ENCODE results near the gene SLC19A1.

Gene SLC19A1

GRCh38 chr21:45579383-45580180 is 37.3 kb upstream of the SLC19A1 start:
- TF ChIP-seq TAF1 (IDR thresholded peaks at IDR 0.05; ENCODE audit: low read depth) (no peak), RAD21 (IDR thresholded peaks at IDR 0.05; ENCODE audit: low read depth) (no peak), NFIC (IDR thresholded peaks at IDR 0.05) (no peak)

- TF ChIP-seq EP300 (IDR thresholded peaks at IDR 0.05; ENCODE audit: borderline replicate concordance): no peak
- no peak for TF ChIP-seq YY1 (IDR thresholded peaks at IDR 0.05; ENCODE audit: low read depth)
- TF ChIP-seq EGR1 (IDR thresholded peaks at IDR 0.05): no peak
- no peak for TF ChIP-seq TCF12 (IDR thresholded peaks at IDR 0.05; ENCODE audit: low read depth)
- no peak for TF ChIP-seq USF1 (IDR thresholded peaks at IDR 0.05)
- no peak for TF ChIP-seq REST (IDR thresholded peaks at IDR 0.05; ENCODE audit: low read depth)
- no peak for TF ChIP-seq CREB1 (IDR thresholded peaks at IDR 0.05; ENCODE audit: low read depth)
- no peak for TF ChIP-seq MAX (IDR thresholded peaks at IDR 0.05)
- TF ChIP-seq FOXM1 (IDR thresholded peaks at IDR 0.05; ENCODE audit: borderline replicate concordance, low read depth): no peak
- TF ChIP-seq TAF1 (IDR thresholded peaks at IDR 0.05; ENCODE audit: low read depth): no peak
- TF ChIP-seq RAD21 (IDR thresholded peaks at IDR 0.05; ENCODE audit: low read depth): no peak
- no peak for TF ChIP-seq TEAD4 (IDR thresholded peaks at IDR 0.05)
- no peak for TF ChIP-seq ZBTB7A (IDR thresholded peaks at IDR 0.05; ENCODE audit: low read depth)
These were observed 36.7 kb upstream of the SLC19A1 start for GRCh38 chr21:45578811-45579381.

- TF ChIP-seq TCF12 (IDR thresholded peaks at IDR 0.05; ENCODE audit: low read depth) (no peak), TEAD4 (IDR thresholded peaks at IDR 0.05) (no peak), YY1 (IDR thresholded peaks at IDR 0.05; ENCODE audit: low read depth) (no peak), EP300 (IDR thresholded peaks at IDR 0.05; ENCODE audit: borderline replicate concordance) (no peak), NFIC (IDR thresholded peaks at IDR 0.05) (peak; percentile 65), EGR1 (IDR thresholded peaks at IDR 0.05) (no peak)
These were observed 36.0 kb upstream of the SLC19A1 start for GRCh38 chr21:45578176-45578801.

- no peak for TF ChIP-seq MAX (IDR thresholded peaks at IDR 0.05)
- no peak for TF ChIP-seq TEAD4 (IDR thresholded peaks at IDR 0.05)
- TF ChIP-seq REST (IDR thresholded peaks at IDR 0.05; ENCODE audit: low read depth): no peak
- TF ChIP-seq EP300 (IDR thresholded peaks at IDR 0.05; ENCODE audit: borderline replicate concordance): no peak
- TF ChIP-seq ZBTB7A (IDR thresholded peaks at IDR 0.05; ENCODE audit: low read depth): no peak
- no peak for TF ChIP-seq TAF1 (IDR thresholded peaks at IDR 0.05; ENCODE audit: low read depth)
- no peak for TF ChIP-seq CEBPB (IDR thresholded peaks at IDR 0.05)
- TF ChIP-seq EGR1 (IDR thresholded peaks at IDR 0.05): no peak
These were observed 35.5 kb upstream of the SLC19A1 start for GRCh38 chr21:45577801-45578175.

- TF ChIP-seq NFIC (IDR thresholded peaks at IDR 0.05) (no peak), RAD21 (IDR thresholded peaks at IDR 0.05; ENCODE audit: low read depth) (no peak), EGR1 (IDR thresholded peaks at IDR 0.05) (no peak), YY1 (IDR thresholded peaks at IDR 0.05; ENCODE audit: low read depth) (no peak), TEAD4 (IDR thresholded peaks at IDR 0.05) (no peak), CREB1 (IDR thresholded peaks at IDR 0.05; ENCODE audit: low read depth) (no peak), REST (IDR thresholded peaks at IDR 0.05; ENCODE audit: low read depth) (no peak), FOXM1 (IDR thresholded peaks at IDR 0.05; ENCODE audit: borderline replicate concordance, low read depth) (no peak), ZBTB7A (IDR thresholded peaks at IDR 0.05; ENCODE audit: low read depth) (no peak), CEBPB (IDR thresholded peaks at IDR 0.05) (no peak), EP300 (IDR thresholded peaks at IDR 0.05; ENCODE audit: borderline replicate concordance) (no peak), USF1 (IDR thresholded peaks at IDR 0.05) (no peak), TAF1 (IDR thresholded peaks at IDR 0.05; ENCODE audit: low read depth) (no peak), MAX (IDR thresholded peaks at IDR 0.05) (no peak), TCF12 (IDR thresholded peaks at IDR 0.05; ENCODE audit: low read depth) (no peak)
These were observed 34.8 kb upstream of the SLC19A1 start for GRCh38 chr21:45576838-45577737.

Measured in Ishikawa (cell line).